Measurements from ENCODE around the gene CASP2. TPM values are rescaled to one million over a fixed set of nuclear protein-coding genes. Genes with fewer than 3 reads are reported as not detected.
A peak's percentile ranks its signal among the peaks of the same experiment; 100 is the strongest.

CASP2 gene
- total RNA-seq, 1 donor from 2014 or later: 62.2 TPM

DNA sequence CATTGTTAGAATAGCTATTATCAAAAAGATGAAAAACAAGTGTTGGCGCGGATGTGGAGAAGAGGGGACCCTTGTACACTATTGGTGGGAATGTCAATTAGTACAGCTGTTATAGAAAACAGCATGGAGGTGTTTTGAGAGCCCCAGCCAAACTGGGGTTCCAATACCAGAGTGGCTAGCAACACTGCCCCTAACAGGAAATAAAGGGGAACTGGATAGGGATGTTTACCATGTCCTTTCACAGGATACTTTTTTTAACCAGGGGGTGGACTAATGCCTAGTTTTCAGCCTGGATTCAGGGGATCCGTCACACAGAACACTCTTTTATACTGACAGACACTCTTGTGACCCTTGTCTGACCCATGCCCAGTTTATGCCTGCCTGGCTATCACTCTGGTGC, 31.8 kb upstream of the CASP2 start:
- no peak for DNase-seq
- TF ChIP-seq, protein P1, sequence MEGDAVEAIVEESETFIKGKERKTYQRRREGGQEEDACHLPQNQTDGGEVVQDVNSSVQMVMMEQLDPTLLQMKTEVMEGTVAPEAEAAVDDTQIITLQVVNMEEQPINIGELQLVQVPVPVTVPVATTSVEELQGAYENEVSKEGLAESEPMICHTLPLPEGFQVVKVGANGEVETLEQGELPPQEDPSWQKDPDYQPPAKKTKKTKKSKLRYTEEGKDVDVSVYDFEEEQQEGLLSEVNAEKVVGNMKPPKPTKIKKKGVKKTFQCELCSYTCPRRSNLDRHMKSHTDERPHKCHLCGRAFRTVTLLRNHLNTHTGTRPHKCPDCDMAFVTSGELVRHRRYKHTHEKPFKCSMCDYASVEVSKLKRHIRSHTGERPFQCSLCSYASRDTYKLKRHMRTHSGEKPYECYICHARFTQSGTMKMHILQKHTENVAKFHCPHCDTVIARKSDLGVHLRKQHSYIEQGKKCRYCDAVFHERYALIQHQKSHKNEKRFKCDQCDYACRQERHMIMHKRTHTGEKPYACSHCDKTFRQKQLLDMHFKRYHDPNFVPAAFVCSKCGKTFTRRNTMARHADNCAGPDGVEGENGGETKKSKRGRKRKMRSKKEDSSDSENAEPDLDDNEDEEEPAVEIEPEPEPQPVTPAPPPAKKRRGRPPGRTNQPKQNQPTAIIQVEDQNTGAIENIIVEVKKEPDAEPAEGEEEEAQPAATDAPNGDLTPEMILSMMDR (IDR thresholded peaks at IDR 0.05): no peak
- ChIA-PET POLR2A (interaction anchor here (1.2 kb wide), 1 partner anchor 31 kb away, joined by 4 read pairs; the partner anchor contains the start of gene CASP2), CTCF (interaction anchor here (0.8 to 3.6 kb wide), 6 partner anchors 12 to 160 kb away, joined by 3 to 19 read pairs (median 3); no protein-coding TSS in a partner anchor)
- intact Hi-C loops (cut with micrococcal nuclease): loop anchor here (5.0 kb wide), 1 partner anchor 449 kb away; no protein-coding TSS in a partner anchor
- no peaks in the 10 kb centered on the region for H3K36me3 Mint-ChIP-seq (ENCODE audit: low read depth)
- H3K27ac Mint-ChIP-seq: peak overlapping the region; percentile 85
- no peak overlapping the region for H3K4me3 Mint-ChIP-seq
- H3K27me3 Mint-ChIP-seq: no peaks in the 10 kb centered on the region
- H3K9me3 Mint-ChIP-seq: peaks cover 7% of the 10 kb centered on the region
- peaks cover 52% of the 10 kb centered on the region for H3K4me1 Mint-ChIP-seq
- no peak for ATAC-seq (ENCODE audit: low read depth)

GRCh38 chr7:143256932-143257331, 31.2 kb upstream of the CASP2 start:
- CTCF ChIA-PET: interaction anchor here (0.7 to 3.6 kb wide), 4 partner anchors 17 to 73 kb away, joined by 3 to 19 read pairs (median 3); no protein-coding TSS in a partner anchor
- intact Hi-C loops (cut with micrococcal nuclease): loop anchor here (1.0 to 5.0 kb wide), 3 partner anchors 17 to 450 kb away; partner anchors contain the start of gene CASP2
- peaks cover 7% of the 10 kb centered on the region for H3K9me3 Mint-ChIP-seq
- no peaks in the 10 kb centered on the region for H3K36me3 Mint-ChIP-seq (ENCODE audit: low read depth)
- TF ChIP-seq, protein P1 (IDR thresholded peaks at IDR 0.05): no peak
- no peaks in the 10 kb centered on the region for H3K27me3 Mint-ChIP-seq
- peak overlapping the region; percentile 85 for H3K27ac Mint-ChIP-seq
- no peak overlapping the region for H3K4me3 Mint-ChIP-seq
- peaks cover 47% of the 10 kb centered on the region for H3K4me1 Mint-ChIP-seq
- POLR2A ChIA-PET: interaction anchor here (1.2 kb wide), 1 partner anchor 31 kb away, joined by 4 read pairs; the partner anchor contains the start of gene CASP2
- ATAC-seq (ENCODE audit: low read depth) (peak; percentile 89), DNase-seq (no peak)

DNA sequence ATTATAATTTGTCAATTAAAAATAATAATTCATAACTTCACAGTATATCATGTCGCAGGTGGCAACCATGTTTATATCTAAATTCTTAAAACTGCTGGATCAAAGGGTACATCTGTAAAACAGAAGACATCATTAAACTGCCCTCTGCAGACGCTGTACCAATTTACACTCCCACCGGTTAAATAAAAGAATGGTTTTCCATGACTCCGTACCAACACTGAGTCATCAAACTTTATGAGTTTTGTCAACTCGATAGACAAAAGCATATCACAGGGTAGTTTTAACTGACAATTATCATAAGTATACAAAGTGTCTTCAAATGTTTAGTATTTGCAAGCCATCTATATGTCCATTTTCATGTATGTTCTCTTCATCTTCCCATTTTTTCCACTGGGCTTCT, 30.6 kb upstream of the CASP2 start:
- intact Hi-C loops (cut with micrococcal nuclease): loop anchor here (1.0 to 5.0 kb wide), 3 partner anchors 17 to 450 kb away; partner anchors contain the start of gene CASP2
- CTCF ChIA-PET: interaction anchor here (0.7 to 3.6 kb wide), 4 partner anchors 8 to 73 kb away, joined by 3 to 19 read pairs (median 3); no protein-coding TSS in a partner anchor
- H3K4me1 Mint-ChIP-seq: peaks cover 47% of the 10 kb centered on the region
- POLR2A ChIA-PET: no interaction called here
- H3K36me3 Mint-ChIP-seq (ENCODE audit: low read depth): no peaks in the 10 kb centered on the region
- no peak overlapping the region for H3K4me3 Mint-ChIP-seq
- TF ChIP-seq, protein P1 (IDR thresholded peaks at IDR 0.05): no peak
- H3K27me3 Mint-ChIP-seq: no peaks in the 10 kb centered on the region
- peak overlapping the region; percentile 15 for H3K27ac Mint-ChIP-seq
- peaks cover 6% of the 10 kb centered on the region for H3K9me3 Mint-ChIP-seq
- DNase-seq (no peak), ATAC-seq (ENCODE audit: low read depth) (no peak)

- ChIA-PET CTCF (interaction anchor here (1.1 to 1.3 kb wide), 3 partner anchors 10 to 41 kb away, joined by 3 to 5 read pairs (median 3); no protein-coding TSS in a partner anchor), POLR2A (interaction anchor here (0.7 to 1.1 kb wide), 4 partner anchors 29 to 670 kb away, joined by 3 to 5 read pairs (median 4); partner anchors contain the start of gene CASP2)
- ATAC-seq (ENCODE audit: low read depth) (no peak), DNase-seq (no peak)
- TF ChIP-seq, protein P1 (IDR thresholded peaks at IDR 0.05): no peak
- Mint-ChIP-seq H3K4me3 (peak overlapping the region; percentile 41), H3K9me3 (peaks cover under 1% of the 10 kb centered on the region), H3K4me1 (peaks cover 56% of the 10 kb centered on the region), H3K36me3 (ENCODE audit: low read depth) (peaks cover 5% of the 10 kb centered on the region), H3K27ac (peak overlapping the region; percentile 77), H3K27me3 (no peaks in the 10 kb centered on the region)
- intact Hi-C loops (cut with micrococcal nuclease): loop anchor here (5.0 kb wide), 1 partner anchor 452 kb away; no protein-coding TSS in a partner anchor
Measured at GRCh38 chr7:143258831-143259230, 29.3 kb upstream of the CASP2 start.

- CTCF ChIA-PET: interaction anchor here (4.2 kb wide), 1 partner anchor 19 kb away, joined by 24 read pairs; no protein-coding TSS in a partner anchor
- Mint-ChIP-seq H3K4me1 (peaks cover 65% of the 10 kb centered on the region), H3K27ac (peak overlapping the region; percentile 77)
Measured at GRCh38 chr7:143259765-143260164, 28.4 kb upstream of the CASP2 start.

More at GRCh38 chr7:143259765-143260164, 28.4 kb upstream of the CASP2 start:
- intact Hi-C loops (cut with micrococcal nuclease): loop anchor here (5.0 kb wide), 1 partner anchor 452 kb away; no protein-coding TSS in a partner anchor
- no peaks in the 10 kb centered on the region for H3K27me3 Mint-ChIP-seq
- no peak overlapping the region for H3K4me3 Mint-ChIP-seq
- TF ChIP-seq, protein P1 (IDR thresholded peaks at IDR 0.05): no peak
- POLR2A ChIA-PET: no interaction called here
- no peaks in the 10 kb centered on the region for H3K9me3 Mint-ChIP-seq
- ATAC-seq (ENCODE audit: low read depth) (no peak), DNase-seq (no peak)
- peaks cover 9% of the 10 kb centered on the region for H3K36me3 Mint-ChIP-seq (ENCODE audit: low read depth)
